Muscle of arm (tissue), 12 donors: ENCODE results near the gene CELF2. TPM values are rescaled to one million over a fixed set of nuclear protein-coding genes. Genes with fewer than 3 reads are reported as not detected.
"Not testable (repeated sequence)": the region's sequence is repeated elsewhere in the genome, so short reads cannot be mapped to it uniquely, and the experiment has no call there.

Experiments
- DNase-seq: peaks from one replicate; pipeline ENCODE4 v3.0.0-alpha.2; 2013
- polyA plus RNA-seq, 12 donors: library from polyadenylated mRNA; unstranded; fragments of 120-200 nt; gene quantifications; one replicate each; pipeline ENCODE4 v1.2.1, GENCODE V29; 2013; ENCODE audit not compliant: insufficient read length in 12 of 12

The CELF2 gene
- polyA plus RNA-seq, 12 donors, result 60.3 to 93.7 (median 77.8) TPM

DNA sequence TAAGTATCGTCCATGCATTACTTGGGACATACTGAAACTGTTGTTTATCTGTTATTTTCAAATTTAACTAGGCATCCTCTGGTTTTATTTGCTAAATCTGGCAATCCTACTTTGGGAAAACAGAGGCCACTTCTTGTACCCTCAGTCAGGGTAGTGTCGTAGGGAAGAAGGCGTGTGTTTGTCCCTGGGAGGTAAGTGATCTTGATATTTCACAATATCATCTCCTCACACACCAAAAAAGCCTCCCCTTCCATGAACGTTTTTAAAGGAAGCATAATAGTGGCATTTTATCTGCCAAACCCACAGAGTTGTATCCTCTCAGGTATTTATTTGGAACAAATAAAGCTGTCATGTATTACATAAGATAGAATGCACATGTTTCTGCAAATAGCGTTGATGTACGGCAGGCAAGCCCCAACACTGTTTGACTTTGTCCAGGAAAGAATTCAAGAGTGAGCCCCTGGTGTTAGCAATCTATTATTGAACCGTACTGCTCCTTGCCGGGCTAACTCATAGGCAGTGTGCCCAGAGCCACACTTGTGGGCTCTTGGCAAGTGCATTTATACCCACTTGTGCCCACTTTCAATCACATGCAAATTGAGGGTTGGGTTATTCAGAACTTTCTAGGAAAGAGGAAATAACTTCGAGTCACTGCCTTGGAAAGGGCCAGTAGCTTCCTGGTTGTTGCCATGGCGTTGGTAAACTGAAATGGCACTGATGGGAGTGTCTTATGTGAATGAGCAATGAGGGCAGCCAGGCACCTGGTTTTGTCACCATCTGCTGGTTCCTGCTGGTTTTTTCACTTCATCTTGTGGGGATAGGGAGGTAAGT is 327.8 kb downstream of the CELF2 start:
- no peak for DNase-seq

- not testable (repeated sequence) for DNase-seq
Observed at GRCh38 chr10:11347580-11347979, 329.9 kb downstream of the CELF2 start.

DNA sequence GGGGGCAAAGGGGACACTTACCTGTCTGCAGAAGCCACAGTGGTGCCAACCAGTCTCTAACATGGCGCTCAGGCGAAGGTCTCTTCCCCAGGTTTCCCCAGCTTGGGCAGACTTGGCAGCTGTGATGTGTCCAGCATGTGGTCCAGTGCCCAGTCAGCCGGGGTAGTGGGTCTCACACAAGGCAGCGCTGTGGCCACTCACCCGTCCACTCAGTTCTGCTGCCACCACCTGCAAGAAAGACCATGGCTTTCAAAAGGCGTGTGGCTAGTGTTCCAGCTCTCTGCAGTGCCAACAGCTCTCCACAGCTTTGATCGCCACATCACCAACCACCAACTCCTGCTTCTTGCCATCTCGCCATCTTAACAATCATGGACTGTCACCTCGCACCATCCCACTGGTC is 334.1 kb downstream of the CELF2 start:
- no peak for DNase-seq

GRCh38 chr10:11353006-11353896 is 335.6 kb downstream of the CELF2 start:
- DNase-seq, result no peak

GRCh38 chr10:11354823-11355222 is 337.2 kb downstream of the CELF2 start:
- DNase-seq, result no peak

DNA sequence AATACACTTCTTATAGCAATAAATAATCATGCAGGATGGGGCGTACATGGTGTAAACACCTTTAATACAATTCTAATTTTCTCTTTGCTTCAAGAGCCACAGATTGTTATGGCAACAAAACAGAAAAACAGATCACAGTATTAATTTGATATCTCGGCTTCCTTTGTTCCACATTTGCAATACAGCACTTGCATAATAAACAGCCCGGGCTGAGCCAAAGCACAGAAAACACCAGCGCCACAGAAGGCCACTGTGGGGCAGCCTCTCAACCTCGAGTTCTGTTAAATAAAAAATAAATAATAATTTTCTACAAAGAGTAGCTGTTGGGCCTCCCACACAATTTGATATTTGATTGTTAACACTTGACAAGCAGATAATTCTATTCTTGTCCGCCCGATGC is 337.9 kb downstream of the CELF2 start:
- DNase-seq, result no peak

GRCh38 chr10:11357439-11357838 is 339.8 kb downstream of the CELF2 start:
- DNase-seq, result no peak

GRCh38 chr10:11358011-11358410 is 340.3 kb downstream of the CELF2 start:
- DNase-seq, result no peak

- DNase-seq, result no peak
Observed at GRCh38 chr10:11358923-11359575, 341.4 kb downstream of the CELF2 start.

DNA sequence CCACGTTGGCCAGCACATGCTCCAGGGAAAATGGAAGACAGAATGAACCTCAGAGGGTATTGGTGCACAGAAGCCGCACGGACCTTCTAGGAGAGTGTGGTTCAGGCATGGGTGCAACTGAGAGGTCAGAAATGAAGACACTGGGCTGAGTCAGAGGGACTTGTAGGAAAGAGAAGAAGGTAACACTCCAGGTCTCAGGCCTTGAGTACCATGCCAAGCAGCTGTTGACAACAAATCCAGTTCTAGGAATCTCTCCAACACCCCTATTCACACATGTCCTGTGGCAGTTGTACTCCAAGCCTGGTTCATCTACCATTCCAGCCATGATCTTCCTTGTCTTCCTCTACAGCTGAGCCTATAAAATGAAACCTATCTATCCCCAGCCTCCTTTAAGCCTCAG is 342.2 kb downstream of the CELF2 start:
- no peak for DNase-seq

- no peak for DNase-seq
Observed at GRCh38 chr10:11363497-11363896, 345.8 kb downstream of the CELF2 start.

DNA sequence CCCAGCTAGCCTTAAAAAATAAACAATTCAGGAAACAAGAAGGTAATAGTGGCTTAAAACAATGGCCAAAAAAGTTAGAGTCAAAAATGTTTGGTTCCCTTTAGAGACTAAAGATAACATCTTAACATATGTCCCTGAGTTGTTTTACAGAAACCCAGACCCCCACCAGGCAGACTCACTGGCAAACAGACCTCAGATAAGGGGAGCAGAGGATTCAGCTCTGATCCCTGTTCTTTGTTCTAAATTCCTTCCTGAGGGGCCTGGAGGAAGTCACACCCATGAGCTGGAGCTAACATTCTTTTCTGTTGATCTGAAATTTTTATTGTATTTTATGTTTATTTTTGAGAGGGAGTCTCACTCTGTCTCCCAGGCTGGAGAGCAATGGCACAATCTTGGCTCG is 346.6 kb downstream of the CELF2 start:
- DNase-seq, result no peak

DNA sequence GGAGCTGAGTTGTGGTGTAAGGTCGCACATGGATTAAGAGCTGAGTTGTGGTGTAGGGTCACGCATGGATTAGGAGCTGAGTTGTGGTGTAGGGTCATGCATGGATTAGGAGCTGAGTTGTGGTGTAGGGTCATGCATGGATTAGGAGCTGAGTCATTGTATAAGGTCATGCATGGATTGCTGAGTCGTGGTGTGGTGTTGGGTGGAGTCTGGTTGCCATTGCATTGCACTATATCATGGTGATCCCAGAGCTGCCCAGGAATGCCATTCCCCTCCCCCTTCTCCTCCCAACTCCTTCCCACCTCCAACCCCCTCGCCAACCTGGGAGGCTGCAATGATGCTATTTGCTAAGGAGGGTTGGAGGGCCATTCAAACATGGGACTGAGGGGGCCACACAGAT is 349.2 kb downstream of the CELF2 start:
- not testable (repeated sequence) for DNase-seq

- DNase-seq, result no peak
Observed at GRCh38 chr10:11367505-11367904, 349.8 kb downstream of the CELF2 start.

GRCh38 chr10:11373717-11374171 is 356.1 kb downstream of the CELF2 start:
- no peak for DNase-seq

DNA sequence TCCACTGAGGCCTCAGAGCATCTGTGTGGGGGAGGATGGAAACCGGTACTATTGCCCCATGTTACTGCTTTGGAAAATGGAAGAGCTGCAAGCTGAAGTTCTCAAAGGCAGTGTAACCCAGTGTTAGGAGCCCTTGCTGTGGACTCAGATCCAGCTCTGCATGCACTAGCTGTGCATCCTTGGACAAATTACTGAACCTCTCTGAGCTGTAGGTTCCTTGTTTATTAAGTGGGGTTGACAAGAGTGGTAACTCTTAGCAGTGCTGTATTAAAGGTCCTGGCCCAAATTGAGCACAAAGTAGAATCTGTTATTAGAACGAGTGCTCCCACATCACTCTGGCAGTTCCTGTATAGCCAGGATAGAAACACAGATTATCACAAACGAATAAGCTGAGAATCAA is 359.6 kb downstream of the CELF2 start:
- no peak for DNase-seq

GRCh38 chr10:11378835-11379234 is 361.2 kb downstream of the CELF2 start:
- DNase-seq, result no peak

- no peak for DNase-seq
Observed at GRCh38 chr10:11379771-11380170, 362.1 kb downstream of the CELF2 start.

DNA sequence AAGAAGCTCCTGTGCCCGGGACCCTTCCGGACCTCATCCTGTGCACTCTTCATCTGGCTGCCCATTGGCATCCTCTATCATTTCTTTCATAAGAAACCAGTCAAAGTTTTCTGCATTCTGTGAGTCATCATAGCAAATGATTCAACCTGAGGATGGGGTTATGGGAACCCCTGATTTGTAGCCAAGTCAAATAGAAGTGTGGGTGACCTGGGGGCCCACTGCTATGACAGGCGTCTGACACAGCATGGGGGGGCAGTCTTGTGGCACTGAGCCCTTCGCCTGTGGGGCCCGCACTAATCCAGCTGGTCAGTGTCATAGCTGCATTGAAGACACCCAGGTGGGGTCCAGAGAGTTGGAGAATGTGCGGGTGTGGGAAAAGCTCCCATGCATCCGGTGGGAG is 363.4 kb downstream of the CELF2 start:
- DNase-seq, result no peak

DNA sequence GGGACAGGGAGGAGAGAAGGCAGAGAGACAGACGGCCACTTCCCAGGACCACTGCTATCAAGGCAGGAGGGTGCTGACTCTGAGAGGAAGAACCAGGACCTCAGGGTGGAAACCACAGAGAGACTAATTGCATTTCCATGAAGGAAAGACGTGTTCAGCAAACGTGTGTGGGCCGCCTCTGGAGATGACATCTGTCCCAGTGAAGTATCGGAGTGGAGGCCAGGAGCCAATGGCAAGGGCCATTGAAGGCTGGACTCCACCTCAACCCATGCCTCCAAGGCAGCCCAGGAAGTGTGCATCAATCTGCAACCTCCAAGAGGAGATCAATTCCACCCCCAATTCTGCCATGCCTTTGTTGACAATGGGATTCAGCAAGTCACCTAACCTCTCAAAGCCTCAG is 363.8 kb downstream of the CELF2 start:
- no peak for DNase-seq

DNA sequence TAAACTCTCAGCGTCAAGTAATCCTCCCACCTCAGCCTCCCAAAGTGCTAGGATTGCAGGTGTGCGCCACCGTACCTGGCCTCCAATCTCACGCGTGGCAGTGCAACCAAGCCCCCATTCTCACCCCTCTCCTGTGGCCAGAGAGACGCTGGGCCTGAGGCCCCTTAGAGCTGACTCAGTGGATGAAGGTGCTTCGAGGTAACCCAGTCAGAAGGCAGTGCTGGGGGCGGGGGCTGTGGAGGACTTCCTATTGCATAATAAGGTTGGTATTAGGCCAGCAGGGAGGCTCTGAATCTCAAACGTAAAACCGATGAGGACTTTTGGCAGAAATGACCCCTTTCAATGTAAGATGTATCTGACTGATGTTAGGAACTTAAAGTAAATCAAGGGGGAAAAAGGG is 364.5 kb downstream of the CELF2 start:
- DNase-seq, result no peak

DNA sequence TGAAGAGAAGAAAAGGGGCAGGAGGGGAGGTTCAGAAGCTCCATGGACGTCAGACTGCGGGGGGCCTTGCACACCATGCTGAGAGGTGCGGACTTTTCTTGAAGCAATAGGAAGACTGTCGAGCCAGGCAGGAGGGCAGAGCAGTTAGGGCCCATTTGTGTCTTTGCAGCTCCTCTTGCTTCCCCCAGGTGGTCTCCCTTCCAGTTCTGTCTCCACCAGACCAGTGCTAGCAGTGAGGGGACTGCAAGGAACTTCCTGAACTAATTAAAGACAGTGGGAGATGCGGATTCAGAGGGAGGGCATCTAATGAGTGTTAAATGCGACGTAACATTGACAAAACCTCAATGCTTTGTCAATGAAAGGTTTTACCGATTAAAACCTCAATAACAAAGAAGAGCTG is 368.4 kb downstream of the CELF2 start:
- no peak for DNase-seq
